ENCODE measurements around the gene COL8A2.

- TF ChIP-seq TAF1 (IDR thresholded peaks at IDR 0.05; ENCODE audit: borderline replicate concordance, insufficient read depth, low read length): no peak
- no peak for TF ChIP-seq POLR2AphosphoS5 (IDR thresholded peaks at IDR 0.05; ENCODE audit: low read depth, low read length)
- TF ChIP-seq, protein P1, sequence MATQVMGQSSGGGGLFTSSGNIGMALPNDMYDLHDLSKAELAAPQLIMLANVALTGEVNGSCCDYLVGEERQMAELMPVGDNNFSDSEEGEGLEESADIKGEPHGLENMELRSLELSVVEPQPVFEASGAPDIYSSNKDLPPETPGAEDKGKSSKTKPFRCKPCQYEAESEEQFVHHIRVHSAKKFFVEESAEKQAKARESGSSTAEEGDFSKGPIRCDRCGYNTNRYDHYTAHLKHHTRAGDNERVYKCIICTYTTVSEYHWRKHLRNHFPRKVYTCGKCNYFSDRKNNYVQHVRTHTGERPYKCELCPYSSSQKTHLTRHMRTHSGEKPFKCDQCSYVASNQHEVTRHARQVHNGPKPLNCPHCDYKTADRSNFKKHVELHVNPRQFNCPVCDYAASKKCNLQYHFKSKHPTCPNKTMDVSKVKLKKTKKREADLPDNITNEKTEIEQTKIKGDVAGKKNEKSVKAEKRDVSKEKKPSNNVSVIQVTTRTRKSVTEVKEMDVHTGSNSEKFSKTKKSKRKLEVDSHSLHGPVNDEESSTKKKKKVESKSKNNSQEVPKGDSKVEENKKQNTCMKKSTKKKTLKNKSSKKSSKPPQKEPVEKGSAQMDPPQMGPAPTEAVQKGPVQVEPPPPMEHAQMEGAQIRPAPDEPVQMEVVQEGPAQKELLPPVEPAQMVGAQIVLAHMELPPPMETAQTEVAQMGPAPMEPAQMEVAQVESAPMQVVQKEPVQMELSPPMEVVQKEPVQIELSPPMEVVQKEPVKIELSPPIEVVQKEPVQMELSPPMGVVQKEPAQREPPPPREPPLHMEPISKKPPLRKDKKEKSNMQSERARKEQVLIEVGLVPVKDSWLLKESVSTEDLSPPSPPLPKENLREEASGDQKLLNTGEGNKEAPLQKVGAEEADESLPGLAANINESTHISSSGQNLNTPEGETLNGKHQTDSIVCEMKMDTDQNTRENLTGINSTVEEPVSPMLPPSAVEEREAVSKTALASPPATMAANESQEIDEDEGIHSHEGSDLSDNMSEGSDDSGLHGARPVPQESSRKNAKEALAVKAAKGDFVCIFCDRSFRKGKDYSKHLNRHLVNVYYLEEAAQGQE (IDR thresholded peaks at IDR 0.05; ENCODE audit: insufficient read depth in 1 of 2, low read depth in 2 of 2, low read length in 2 of 2): no peak
- TF ChIP-seq SIN3A (IDR thresholded peaks at IDR 0.05; ENCODE audit: borderline replicate concordance, insufficient read depth, low read length): no peak
- no peak for TF ChIP-seq FOXP2 (optimal IDR thresholded peaks at IDR 0.05; ENCODE audit: borderline replicate concordance, extremely low read depth, extremely low read length, insufficient read depth)
Measured at GRCh38 chr1:36096500-36097432, 28.3 kb downstream of the COL8A2 start.
